ENCODE measurements around the gene TSR1.
A peak's percentile ranks its signal among the peaks of the same experiment; 100 is the strongest.

TSR1 gene

DNA sequence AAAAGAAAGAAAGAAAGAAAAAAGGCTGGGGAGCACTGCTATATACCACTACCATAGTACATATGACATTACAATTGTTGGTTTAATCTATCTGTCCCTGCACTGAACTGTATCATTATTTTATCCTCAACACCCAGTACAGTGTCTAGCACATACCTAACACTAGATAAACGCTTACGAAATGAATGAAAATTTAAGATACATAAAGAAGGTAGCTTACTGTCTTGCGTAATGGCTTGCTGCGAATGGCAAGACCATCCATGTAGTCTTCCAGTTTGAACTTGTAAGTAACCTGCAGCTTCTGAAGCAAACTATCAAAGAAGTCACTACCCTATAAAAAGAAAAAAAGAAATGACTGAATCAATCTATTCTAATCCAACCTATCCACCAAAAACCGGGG lies 39.2 kb downstream of the TSR1 start:
- H3K4me3 ChIP-seq (replicated peaks; ENCODE audit: low read depth, low read length): no peak overlapping the region
- TF ChIP-seq, protein P1, sequence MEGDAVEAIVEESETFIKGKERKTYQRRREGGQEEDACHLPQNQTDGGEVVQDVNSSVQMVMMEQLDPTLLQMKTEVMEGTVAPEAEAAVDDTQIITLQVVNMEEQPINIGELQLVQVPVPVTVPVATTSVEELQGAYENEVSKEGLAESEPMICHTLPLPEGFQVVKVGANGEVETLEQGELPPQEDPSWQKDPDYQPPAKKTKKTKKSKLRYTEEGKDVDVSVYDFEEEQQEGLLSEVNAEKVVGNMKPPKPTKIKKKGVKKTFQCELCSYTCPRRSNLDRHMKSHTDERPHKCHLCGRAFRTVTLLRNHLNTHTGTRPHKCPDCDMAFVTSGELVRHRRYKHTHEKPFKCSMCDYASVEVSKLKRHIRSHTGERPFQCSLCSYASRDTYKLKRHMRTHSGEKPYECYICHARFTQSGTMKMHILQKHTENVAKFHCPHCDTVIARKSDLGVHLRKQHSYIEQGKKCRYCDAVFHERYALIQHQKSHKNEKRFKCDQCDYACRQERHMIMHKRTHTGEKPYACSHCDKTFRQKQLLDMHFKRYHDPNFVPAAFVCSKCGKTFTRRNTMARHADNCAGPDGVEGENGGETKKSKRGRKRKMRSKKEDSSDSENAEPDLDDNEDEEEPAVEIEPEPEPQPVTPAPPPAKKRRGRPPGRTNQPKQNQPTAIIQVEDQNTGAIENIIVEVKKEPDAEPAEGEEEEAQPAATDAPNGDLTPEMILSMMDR (IDR thresholded peaks at IDR 0.05; ENCODE audit: low read depth, low read length, missing control alignments): no peak
- no peak for DNase-seq (ENCODE audit: extremely low read depth, low read depth)

- H3K4me3 ChIP-seq (replicated peaks; ENCODE audit: low read depth, low read length): no peak overlapping the region
- TF ChIP-seq, protein P1 (IDR thresholded peaks at IDR 0.05; ENCODE audit: low read depth, low read length, missing control alignments): no peak
- DNase-seq (ENCODE audit: extremely low read depth, low read depth): no peak
Observed at GRCh38 chr17:2295575-2295974, 40.7 kb downstream of the TSR1 start.

GRCh38 chr17:2292100-2292499 lies 44.2 kb downstream of the TSR1 start:
- no peak for DNase-seq (ENCODE audit: extremely low read depth, low read depth)
- H3K4me3 ChIP-seq (replicated peaks; ENCODE audit: low read depth, low read length): no peak overlapping the region
- TF ChIP-seq, protein P1 (IDR thresholded peaks at IDR 0.05; ENCODE audit: low read depth, low read length, missing control alignments): no peak

DNA sequence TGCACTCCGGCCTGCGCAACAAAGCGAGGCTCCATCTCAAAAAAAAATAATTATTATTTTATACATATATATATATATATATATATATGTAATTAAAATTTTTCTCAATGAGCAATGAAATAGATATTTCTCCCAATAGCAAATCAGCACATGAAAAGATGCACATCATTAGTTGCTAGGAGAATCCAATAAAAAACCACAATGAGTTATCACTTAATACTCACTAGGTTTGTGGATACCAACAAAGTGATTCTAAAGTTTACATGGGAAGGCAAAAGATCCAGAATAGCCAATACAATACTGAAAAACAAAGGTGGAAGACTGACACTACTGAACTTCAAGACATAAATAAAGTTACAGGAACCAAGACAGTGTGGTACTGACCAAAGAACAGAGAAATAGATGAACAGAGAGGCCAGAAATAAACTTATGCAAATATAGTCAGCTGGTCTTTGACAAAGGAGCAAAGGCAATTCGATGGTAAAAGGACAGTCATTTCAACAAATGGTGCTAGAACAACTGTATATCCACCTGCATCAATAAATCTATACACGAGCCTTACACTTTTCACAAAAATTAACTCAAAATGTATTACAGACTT lies 46.3 kb downstream of the TSR1 start:
- no peak overlapping the region for H3K4me3 ChIP-seq (replicated peaks; ENCODE audit: low read depth, low read length)
- DNase-seq (ENCODE audit: extremely low read depth, low read depth): no peak
- TF ChIP-seq, protein P1 (IDR thresholded peaks at IDR 0.05; ENCODE audit: low read depth, low read length, missing control alignments): no peak

DNA sequence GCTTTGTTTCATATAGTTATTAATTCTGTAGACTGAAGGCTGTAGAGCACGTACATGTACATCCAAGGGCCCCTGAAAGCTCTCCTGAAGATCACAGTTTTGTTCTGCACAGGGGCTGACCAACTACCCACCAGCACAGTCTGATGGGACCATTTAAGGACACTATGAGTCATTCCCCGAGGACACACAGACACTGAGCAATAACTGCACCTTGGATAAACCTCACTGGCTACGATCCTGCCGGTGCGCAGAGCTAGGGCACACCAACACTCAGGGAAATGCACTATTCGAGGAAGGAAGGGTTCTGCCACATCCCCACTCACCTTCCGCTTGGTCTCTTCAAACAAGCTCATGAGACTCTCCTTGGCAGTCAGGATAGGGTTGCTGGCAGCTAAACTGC lies 53.0 kb downstream of the TSR1 start:
- DNase-seq (ENCODE audit: extremely low read depth, low read depth): no peak
- H3K4me3 ChIP-seq (replicated peaks; ENCODE audit: low read depth, low read length): no peak overlapping the region
- TF ChIP-seq, protein P1 (IDR thresholded peaks at IDR 0.05; ENCODE audit: low read depth, low read length, missing control alignments): no peak

DNA sequence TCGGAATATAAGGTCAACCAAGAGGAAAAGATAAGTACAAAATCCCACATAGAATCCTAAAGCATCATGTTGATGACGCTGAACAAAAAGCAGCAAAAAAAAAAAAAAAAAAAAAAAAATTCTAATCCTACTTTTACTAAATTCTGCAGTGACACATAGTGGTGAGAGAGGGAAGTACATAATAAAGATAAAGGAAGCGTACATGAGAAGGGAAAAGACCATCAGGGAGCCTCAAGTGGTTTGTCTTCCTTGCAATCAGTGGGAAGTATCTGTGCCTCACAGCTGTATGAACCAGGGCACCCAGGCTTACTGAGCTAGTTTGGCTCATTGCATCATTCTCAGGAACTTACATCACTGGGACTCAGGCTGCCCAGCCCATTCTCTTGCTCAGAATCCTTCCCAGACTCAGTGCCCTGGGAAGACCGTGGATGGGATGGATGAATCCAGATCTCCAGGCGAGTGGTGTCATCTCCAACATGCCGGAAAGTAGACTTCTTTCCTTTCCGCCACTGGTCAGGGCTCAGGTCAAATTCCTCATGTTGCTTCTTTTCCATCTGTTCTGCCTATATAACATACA lies 53.9 kb downstream of the TSR1 start:
- TF ChIP-seq, protein P1 (IDR thresholded peaks at IDR 0.05; ENCODE audit: low read depth, low read length, missing control alignments): peak; percentile 41
- peak; percentile 70 for DNase-seq (ENCODE audit: extremely low read depth, low read depth)
- no peak overlapping the region for H3K4me3 ChIP-seq (replicated peaks; ENCODE audit: low read depth, low read length)

DNA sequence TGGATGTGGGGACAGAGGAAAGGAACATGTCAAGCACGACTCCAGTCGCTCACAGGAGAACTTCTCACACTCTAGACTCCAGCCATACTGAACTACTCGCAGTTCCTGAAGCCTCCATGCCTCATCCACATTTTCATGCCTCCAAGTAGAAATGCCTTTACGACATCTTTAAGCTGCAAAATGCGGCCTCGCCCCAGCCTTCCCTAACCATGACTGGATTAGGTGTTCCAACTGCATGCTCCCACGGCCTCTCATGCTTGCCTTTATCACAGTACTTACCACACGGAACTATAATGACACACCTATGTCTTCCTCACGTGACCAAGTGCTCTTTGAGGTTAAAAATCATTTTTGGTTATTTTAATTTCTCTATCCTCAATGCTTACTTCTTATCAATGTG lies 56.5 kb downstream of the TSR1 start:
- no peak for DNase-seq (ENCODE audit: extremely low read depth, low read depth)
- TF ChIP-seq, protein P1 (IDR thresholded peaks at IDR 0.05; ENCODE audit: low read depth, low read length, missing control alignments): no peak
- H3K4me3 ChIP-seq (replicated peaks; ENCODE audit: low read depth, low read length): no peak overlapping the region

Measured in HFF-Myc (cell line).